ENCODE data around the gene OR12D3. TPM values are rescaled to one million over a fixed set of nuclear protein-coding genes. Genes with fewer than 3 reads are reported as not detected.

OR12D3 gene
- total RNA-seq (2022; extraction: Qiagen RNA extraction) = not detected in 5 replicates

GRCh38 chr6:29375191-29375590, at the start of gene OR12D3:
Gene OR12D3 (minus strand): TSS chr6:29375291. CDS start chr6:29375287, 4 bp downstream.

GRCh38 chr6:29414588-29414987, 39.5 kb upstream of the OR12D3 start, which contains the start of gene OR12D1:
Gene OR12D1 (plus strand): TSS chr6:29414928.

GRCh38 chr6:29395331-29395730, 20.2 kb upstream of the OR12D3 start, which contains the start of gene OR12D2:
Gene OR12D2 (plus strand): TSS chr6:29395631. CDS start chr6:29396700, 1,069 bp downstream.

GRCh38 chr6:29368765-29369164, 6.3 kb downstream of the OR12D3 start, which contains the start of gene OR5V1:
Gene OR5V1 (minus strand): TSS chr6:29368865. CDS start chr6:29356195, 12,670 bp downstream.

Other genes starting within 250 kb of the OR12D3 start
- gene OR2J2, start 204.4 kb downstream of the OR12D3 start, total RNA-seq (2022; extraction: Qiagen RNA extraction) = not detected in 5 replicates
- not detected in 5 replicates for gene OR14J1, start 73.6 kb downstream of the OR12D3 start, total RNA-seq (2022; extraction: Qiagen RNA extraction)
- gene OR5V1, start 6.4 kb downstream of the OR12D3 start, total RNA-seq (2022; extraction: Qiagen RNA extraction) = not detected in 5 replicates
- not detected in 5 replicates for gene OR12D2, start 20.3 kb upstream of the OR12D3 start, total RNA-seq (2022; extraction: Qiagen RNA extraction)
- not detected in 5 replicates for gene OR12D1, start 39.6 kb upstream of the OR12D3 start, total RNA-seq (2022; extraction: Qiagen RNA extraction)
- not detected in 5 replicates for gene OR10C1, start 64.0 kb upstream of the OR12D3 start, total RNA-seq (2022; extraction: Qiagen RNA extraction)
- not detected in 5 replicates for gene OR11A1, start 81.8 kb upstream of the OR12D3 start, total RNA-seq (2022; extraction: Qiagen RNA extraction)
- gene OR2H1, start 81.9 kb upstream of the OR12D3 start, total RNA-seq (2022; extraction: Qiagen RNA extraction) = not detected in 5 replicates
- not detected in 5 replicates for gene MAS1L, start 112.7 kb upstream of the OR12D3 start, total RNA-seq (2022; extraction: Qiagen RNA extraction)
- 0.27 to 0.65 TPM (median 0.61 TPM) in 5 replicates for gene UBD, start 184.4 kb upstream of the OR12D3 start, total RNA-seq (2022; extraction: Qiagen RNA extraction)
- not detected in 5 replicates for gene OR2H2, start 209.8 kb upstream of the OR12D3 start, total RNA-seq (2022; extraction: Qiagen RNA extraction)